PC-9 (cell line): ENCODE measurements around the gene IL1RAPL1.

Experiments
- EZH2 ChIP-seq: fragments of 200-600 bp; sonication (generic); IDR thresholded peaks from 2 replicates; pipeline ENCODE4 v1.8.0; 2017; ENCODE audit warnings: antibody characterized with exemption, low read depth
- TF ChIP-seq, protein P1 (sequence below): fragments of 200-600 bp; sonication (generic); conservative IDR thresholded peaks from 2 replicates; pipeline ENCODE4 v1.6.1; 2017; ENCODE audit warnings: mixed run types, antibody characterized with exemption, mild to moderate bottlenecking, moderate library complexity

DNA sequence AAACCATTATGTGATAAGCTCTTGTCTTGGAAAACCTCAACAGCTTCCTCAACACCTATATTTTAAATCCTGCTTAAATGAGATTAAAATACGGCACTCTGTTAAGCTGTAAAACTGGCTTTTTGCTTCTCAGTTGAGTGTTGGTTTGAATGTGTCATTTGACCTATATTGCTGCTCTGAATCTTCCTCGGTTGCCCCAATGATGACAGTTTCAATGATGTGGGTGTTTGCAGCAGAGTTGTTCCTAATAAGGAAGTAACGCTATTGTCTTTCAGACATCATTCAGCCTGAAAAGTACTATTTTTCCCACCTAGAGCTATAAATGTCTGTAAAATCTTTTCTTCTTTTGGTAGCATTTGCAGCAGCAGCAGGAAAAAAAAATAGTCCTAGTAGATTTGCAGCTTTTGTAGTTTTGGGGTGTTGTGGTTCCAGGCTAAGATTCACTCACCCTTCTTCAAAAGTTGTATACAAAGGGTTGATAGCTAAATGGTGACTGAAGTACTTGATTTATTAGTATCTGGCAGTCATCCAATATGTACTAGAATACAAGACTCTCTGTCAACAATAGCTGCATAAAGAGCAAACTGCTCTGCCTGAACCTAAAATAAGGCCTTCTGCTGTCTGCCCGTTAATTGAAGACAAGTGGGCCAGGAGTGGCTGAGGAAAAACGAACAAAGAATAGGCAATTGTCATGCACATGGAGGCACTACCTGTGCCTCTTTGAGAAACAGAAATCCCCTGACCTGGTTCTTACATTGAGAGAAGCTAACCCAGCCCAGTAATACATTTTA is 333.1 kb downstream of the IL1RAPL1 start:
- TF ChIP-seq, protein P1, sequence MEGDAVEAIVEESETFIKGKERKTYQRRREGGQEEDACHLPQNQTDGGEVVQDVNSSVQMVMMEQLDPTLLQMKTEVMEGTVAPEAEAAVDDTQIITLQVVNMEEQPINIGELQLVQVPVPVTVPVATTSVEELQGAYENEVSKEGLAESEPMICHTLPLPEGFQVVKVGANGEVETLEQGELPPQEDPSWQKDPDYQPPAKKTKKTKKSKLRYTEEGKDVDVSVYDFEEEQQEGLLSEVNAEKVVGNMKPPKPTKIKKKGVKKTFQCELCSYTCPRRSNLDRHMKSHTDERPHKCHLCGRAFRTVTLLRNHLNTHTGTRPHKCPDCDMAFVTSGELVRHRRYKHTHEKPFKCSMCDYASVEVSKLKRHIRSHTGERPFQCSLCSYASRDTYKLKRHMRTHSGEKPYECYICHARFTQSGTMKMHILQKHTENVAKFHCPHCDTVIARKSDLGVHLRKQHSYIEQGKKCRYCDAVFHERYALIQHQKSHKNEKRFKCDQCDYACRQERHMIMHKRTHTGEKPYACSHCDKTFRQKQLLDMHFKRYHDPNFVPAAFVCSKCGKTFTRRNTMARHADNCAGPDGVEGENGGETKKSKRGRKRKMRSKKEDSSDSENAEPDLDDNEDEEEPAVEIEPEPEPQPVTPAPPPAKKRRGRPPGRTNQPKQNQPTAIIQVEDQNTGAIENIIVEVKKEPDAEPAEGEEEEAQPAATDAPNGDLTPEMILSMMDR, result no peak
- TF ChIP-seq EZH2, result no peak
